Breast epithelium (tissue), 3 donors: Measurements from ENCODE around the gene LRRC32.

Experiments
- POLR2A ChIP-seq: fragments of 450-650 bp; IDR thresholded peaks from one replicate; pipeline ENCODE4 v1.6.1; 2016; ENCODE audit warnings: antibody characterized with exemption, mild to moderate bottlenecking, moderate library complexity
- TF ChIP-seq, protein P1 (sequence below), 3 donors: fragments of 450-650 bp; IDR thresholded peaks; one replicate each; pipeline ENCODE4 v1.5.1; 2016 to 2017; ENCODE audit warnings: antibody characterized with exemption in 3 of 3, mild to moderate bottlenecking in 3 of 3, moderate library complexity in 3 of 3

DNA sequence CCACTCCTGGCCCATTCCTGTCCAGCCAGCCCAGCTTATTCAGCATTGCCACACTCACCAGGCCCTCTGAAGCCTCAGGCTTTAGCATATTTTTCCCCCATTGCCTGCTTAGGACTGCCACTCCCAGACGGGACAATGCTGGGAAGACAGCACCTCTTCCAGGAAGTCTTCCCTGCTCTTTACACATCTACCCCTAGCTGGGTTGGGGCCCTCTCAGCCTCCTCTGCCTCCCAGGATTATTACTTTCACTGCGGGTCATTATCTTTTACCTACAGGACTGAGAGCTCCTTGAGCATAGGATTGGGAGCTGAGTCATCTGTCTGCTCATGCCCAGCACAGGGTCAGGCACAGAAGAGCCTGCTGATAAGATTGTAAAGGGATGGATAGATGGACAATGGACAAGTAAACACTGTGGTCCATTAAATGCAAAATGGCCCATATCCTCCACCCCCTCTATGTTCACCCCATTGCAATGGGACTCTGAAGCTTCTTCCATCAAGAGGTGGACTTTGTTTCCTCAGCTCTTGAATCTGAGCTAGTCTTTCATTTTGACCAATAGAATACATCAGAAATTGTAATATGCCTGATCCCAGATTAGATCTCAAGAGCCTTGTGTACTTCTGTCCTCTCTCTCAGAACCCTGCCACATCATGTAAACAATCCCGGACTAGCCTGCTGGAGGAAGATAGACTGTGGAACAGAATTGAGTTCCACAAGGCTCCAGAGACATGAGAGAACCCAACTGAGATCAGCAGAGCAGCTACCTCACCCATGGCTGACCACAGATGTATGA, 32.0 kb upstream of the LRRC32 start:
- TF ChIP-seq POLR2A = no peak
- TF ChIP-seq, protein P1, sequence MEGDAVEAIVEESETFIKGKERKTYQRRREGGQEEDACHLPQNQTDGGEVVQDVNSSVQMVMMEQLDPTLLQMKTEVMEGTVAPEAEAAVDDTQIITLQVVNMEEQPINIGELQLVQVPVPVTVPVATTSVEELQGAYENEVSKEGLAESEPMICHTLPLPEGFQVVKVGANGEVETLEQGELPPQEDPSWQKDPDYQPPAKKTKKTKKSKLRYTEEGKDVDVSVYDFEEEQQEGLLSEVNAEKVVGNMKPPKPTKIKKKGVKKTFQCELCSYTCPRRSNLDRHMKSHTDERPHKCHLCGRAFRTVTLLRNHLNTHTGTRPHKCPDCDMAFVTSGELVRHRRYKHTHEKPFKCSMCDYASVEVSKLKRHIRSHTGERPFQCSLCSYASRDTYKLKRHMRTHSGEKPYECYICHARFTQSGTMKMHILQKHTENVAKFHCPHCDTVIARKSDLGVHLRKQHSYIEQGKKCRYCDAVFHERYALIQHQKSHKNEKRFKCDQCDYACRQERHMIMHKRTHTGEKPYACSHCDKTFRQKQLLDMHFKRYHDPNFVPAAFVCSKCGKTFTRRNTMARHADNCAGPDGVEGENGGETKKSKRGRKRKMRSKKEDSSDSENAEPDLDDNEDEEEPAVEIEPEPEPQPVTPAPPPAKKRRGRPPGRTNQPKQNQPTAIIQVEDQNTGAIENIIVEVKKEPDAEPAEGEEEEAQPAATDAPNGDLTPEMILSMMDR (IDR thresholded peaks at IDR 0.05) = no peak
